ENCODE measurements around the gene CATSPER4. TPM values are rescaled to one million over a fixed set of nuclear protein-coding genes. Genes with fewer than 3 reads are reported as not detected.

CATSPER4 gene
- total RNA-seq, 1 donor from 2014 or later: not detected

Other genes starting within 250 kb of the CATSPER4 start
- 12.3 TPM for gene PAFAH2, start 192.5 kb upstream of the CATSPER4 start, total RNA-seq
- gene EXTL1, start 168.8 kb upstream of the CATSPER4 start, total RNA-seq: 0.23 TPM
- gene SLC30A2, start 144.5 kb upstream of the CATSPER4 start, total RNA-seq: 20.6 TPM
- 0.49 TPM for gene TRIM63, start 123.0 kb upstream of the CATSPER4 start, total RNA-seq
- gene PDIK1L, start 78.8 kb upstream of the CATSPER4 start, total RNA-seq: 21.8 TPM
- gene FAM110D, start 31.5 kb upstream of the CATSPER4 start, total RNA-seq: 7.9 TPM
- gene C1orf232, start 21.6 kb upstream of the CATSPER4 start, total RNA-seq: not detected
- gene ZNF593, start 20.7 kb upstream of the CATSPER4 start, total RNA-seq: 43.2 TPM
- gene ZNF593OS, start 18.8 kb upstream of the CATSPER4 start, total RNA-seq: not detected
- gene CNKSR1, start 13.1 kb upstream of the CATSPER4 start, total RNA-seq: 40.6 TPM
- 13.1 TPM for gene CEP85, start 43.6 kb downstream of the CATSPER4 start, total RNA-seq
- gene SH3BGRL3, start 89.5 kb downstream of the CATSPER4 start, total RNA-seq: 145 TPM
- gene UBXN11, start 116.0 kb downstream of the CATSPER4 start, total RNA-seq: 30.3 TPM
- 9.8 TPM for gene CD52, start 127.4 kb downstream of the CATSPER4 start, total RNA-seq
- gene CRYBG2, start 163.5 kb downstream of the CATSPER4 start, total RNA-seq: 25.2 TPM
- gene ZNF683, start 182.1 kb downstream of the CATSPER4 start, total RNA-seq: 1.2 TPM
- gene LIN28A, start 220.2 kb downstream of the CATSPER4 start, total RNA-seq: not detected
- 59.7 TPM for gene DHDDS, start 241.7 kb downstream of the CATSPER4 start, total RNA-seq